ENCODE measurements around the gene AGBL1. TPM values are rescaled to one million over a fixed set of nuclear protein-coding genes. Genes with fewer than 3 reads are reported as not detected.

The AGBL1 gene
- total and polyA plus RNA-seq, 2 donors (not counting 1 experiment from before 2014, with no cell fraction given): not detected

DNA sequence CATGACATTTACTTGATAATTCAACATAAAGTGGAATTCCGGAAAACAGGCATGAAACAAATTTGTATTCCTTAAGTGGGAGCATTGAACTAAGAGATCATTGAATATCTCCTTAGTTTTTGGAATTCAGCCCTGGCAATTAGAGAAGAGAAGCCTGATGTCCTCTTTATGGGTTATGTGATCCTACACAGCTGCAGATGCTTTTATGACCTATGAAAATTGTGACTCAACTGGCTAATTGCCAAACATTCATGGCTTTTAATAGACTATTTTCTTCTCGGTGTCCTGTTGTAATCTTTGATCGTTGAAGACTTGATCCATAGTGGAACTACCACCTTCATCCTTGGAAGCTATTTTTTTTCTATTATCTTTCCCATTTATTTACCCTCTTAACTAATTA is 46.1 kb downstream of the AGBL1 start:
- no peaks in the 10 kb centered on the region for H3K27me3 ChIP-seq (replicated peaks in 1 of 4; ENCODE audit: control extremely low read depth in 1 of 4, control insufficient read depth in 3 of 4, insufficient read depth in 4 of 4, low read length in 3 of 4)
- DNase-seq: no peak
- no peaks in the 10 kb centered on the region for H3K79me2 ChIP-seq (ENCODE audit: control insufficient read depth, insufficient read depth, low read length)
- WGBS (ENCODE audit: insufficient coverage): 100% methylated on average over 1 of the region's 3 CpGs
- no peak overlapping the region for H2AFZ ChIP-seq (ENCODE audit: insufficient read depth, low read depth, low read length, poor library complexity, severe bottlenecking)
- intact Hi-C loops (cut with micrococcal nuclease): no loop called here
- Mint-ChIP-seq H3K27ac (no peak overlapping the region), H3K4me3 (no peak overlapping the region), H3K9me3 (ENCODE audit: insufficient read depth) (peaks cover 2% of the 10 kb centered on the region), H3K4me1 (no peaks in the 10 kb centered on the region), H3K27me3 (peaks cover 8% of the 10 kb centered on the region)
- ATAC-seq (ENCODE audit: low read depth): no peak
- ChIA-PET CTCF (no interaction called here), POLR2A (no interaction called here)
- H3K4me3 ChIP-seq (ENCODE audit: control extremely low read depth in 1 of 5, extremely low read depth in 1 of 5, insufficient read depth in 1 of 5, low read depth in 2 of 5, low read length in 4 of 5): no peak overlapping the region
- no peak overlapping the region for H3K9ac ChIP-seq (ENCODE audit: low read length)
- no peaks in the 10 kb centered on the region for H4K20me1 ChIP-seq (ENCODE audit: control insufficient read depth, insufficient read depth, low read length, poor library complexity, severe bottlenecking)
- H3K4me1 ChIP-seq (ENCODE audit: control insufficient read depth in 2 of 2, insufficient read depth in 2 of 2, low read length in 2 of 2): no peaks in the 10 kb centered on the region
- peaks cover 0 to 2% (median 0%) of the 10 kb centered on the region in 3 donors for H3K9me3 ChIP-seq (ENCODE audit: control extremely low read depth in 1 of 3, control insufficient read depth in 2 of 3, insufficient read depth in 1 of 3, low read length in 2 of 3)
- no peak overlapping the region for H3K4me2 ChIP-seq (replicated peaks; ENCODE audit: low read depth, low read length, poor library complexity, severe bottlenecking)
- TF ChIP-seq CTCF (IDR thresholded peaks at IDR 0.05): no peak
- no peak for TF ChIP-seq EZH2 (IDR thresholded peaks at IDR 0.05; ENCODE audit: borderline replicate concordance, insufficient read depth, low read depth, low read length, poor library complexity, severe bottlenecking)
- H3K36me3 ChIP-seq (replicated peaks in 1 of 2; ENCODE audit: control extremely low read depth in 1 of 2, control insufficient read depth in 1 of 2, extremely low read depth in 1 of 2, insufficient read depth in 2 of 2, low read length in 1 of 2): no peaks in the 10 kb centered on the region
- no peak overlapping the region for H3K27ac ChIP-seq (ENCODE audit: low read length in 2 of 2)

DNA sequence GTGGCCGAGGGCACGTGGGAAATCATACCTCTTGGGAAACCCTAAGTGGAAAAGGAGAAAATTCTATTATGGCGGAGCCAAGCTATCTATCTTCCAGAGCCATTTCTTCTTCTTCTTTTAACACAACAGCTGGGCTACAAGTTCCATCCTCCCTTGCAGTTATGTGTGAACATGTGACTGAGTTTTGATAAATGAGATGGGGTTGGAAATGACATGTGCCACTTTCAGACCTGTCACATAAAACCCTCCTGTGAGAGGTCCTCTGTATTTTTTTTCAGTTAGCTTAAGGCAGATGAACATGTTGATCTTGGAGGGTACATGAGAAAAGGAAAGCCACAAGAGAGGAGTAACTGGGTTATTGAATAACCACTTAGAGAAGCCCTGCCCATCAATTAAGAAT is 47.9 kb downstream of the AGBL1 start:
- no peak overlapping the region for H3K4me2 ChIP-seq (replicated peaks; ENCODE audit: low read depth, low read length, poor library complexity, severe bottlenecking)
- H2AFZ ChIP-seq (ENCODE audit: insufficient read depth, low read depth, low read length, poor library complexity, severe bottlenecking): no peak overlapping the region
- POLR2A ChIA-PET: no interaction called here
- Mint-ChIP-seq H3K27me3 (peaks cover 4% of the 10 kb centered on the region), H3K9me3 (ENCODE audit: insufficient read depth) (peaks cover 2% of the 10 kb centered on the region), H3K4me1 (no peaks in the 10 kb centered on the region), H3K27ac (no peak overlapping the region), H3K4me3 (no peak overlapping the region)
- no peaks in the 10 kb centered on the region for H3K79me2 ChIP-seq (ENCODE audit: control insufficient read depth, insufficient read depth, low read length)
- DNase-seq (no peak), ATAC-seq (ENCODE audit: low read depth) (no peak)
- no peaks in the 10 kb centered on the region for H4K20me1 ChIP-seq (ENCODE audit: control insufficient read depth, insufficient read depth, low read length, poor library complexity, severe bottlenecking)
- H3K4me3 ChIP-seq (ENCODE audit: control extremely low read depth in 1 of 5, extremely low read depth in 1 of 5, insufficient read depth in 1 of 5, low read depth in 2 of 5, low read length in 4 of 5): no peak overlapping the region
- H3K9ac ChIP-seq (ENCODE audit: low read length): no peak overlapping the region
- H3K27ac ChIP-seq (ENCODE audit: low read length in 2 of 2): no peak overlapping the region
- H3K27me3 ChIP-seq (replicated peaks in 1 of 4; ENCODE audit: control extremely low read depth in 1 of 4, control insufficient read depth in 3 of 4, insufficient read depth in 4 of 4, low read length in 3 of 4): no peaks in the 10 kb centered on the region
- CTCF ChIA-PET: no interaction called here
- 80% methylated on average over 1 of the region's 3 CpGs for WGBS (ENCODE audit: insufficient coverage)
- TF ChIP-seq EZH2 (IDR thresholded peaks at IDR 0.05; ENCODE audit: borderline replicate concordance, insufficient read depth, low read depth, low read length, poor library complexity, severe bottlenecking): no peak
- H3K36me3 ChIP-seq (replicated peaks in 1 of 2; ENCODE audit: control extremely low read depth in 1 of 2, control insufficient read depth in 1 of 2, extremely low read depth in 1 of 2, insufficient read depth in 2 of 2, low read length in 1 of 2): no peaks in the 10 kb centered on the region
- intact Hi-C loops (cut with micrococcal nuclease): no loop called here
- H3K9me3 ChIP-seq (ENCODE audit: control extremely low read depth in 1 of 3, control insufficient read depth in 2 of 3, insufficient read depth in 1 of 3, low read length in 2 of 3): peaks cover 0 to 2% (median 0%) of the 10 kb centered on the region in 3 donors
- no peaks in the 10 kb centered on the region for H3K4me1 ChIP-seq (ENCODE audit: control insufficient read depth in 2 of 2, insufficient read depth in 2 of 2, low read length in 2 of 2)

Data from B cell (primary cell).